Spleen (tissue), 7 donors: ENCODE data around the gene EMC9.
"Not testable (repeated sequence)": the region's sequence is repeated elsewhere in the genome, so short reads cannot be mapped to it uniquely, and the experiment has no call there.

Experiments used
- CTCF ChIP-seq, 11 experiments: fragments of 200-600 bp in 7 of 11; fragments of 450-650 bp in 4 of 11; sonication (generic) in 4 of 11; IDR thresholded peaks in 8 of 11; conservative IDR thresholded peaks in 3 of 11; 1 replicate in 7 of 11; 2 replicates in 4 of 11; pipeline versions ENCODE4 v1.4.0 to v1.8.0; 2016 to 2021; ENCODE audit warnings: antibody characterized with exemption in 11 of 11, inconsistent platforms in 4 of 11, mild to moderate bottlenecking in 1 of 11
- POLR2A ChIP-seq, 3 donors: fragments of 450-650 bp; IDR thresholded peaks; one replicate each; pipeline ENCODE4 v1.5.1; 2017; ENCODE audit warnings: antibody characterized with exemption in 3 of 3, mild to moderate bottlenecking in 1 of 3
- donor health status: DM: no; HTN: no; CAD: no; lungs with moderate emphysema.
- donor health status: DM: no; HTN: no; CAD: no.
- donor health status: DM: no; HTN: no; CAD: no.

GRCh38 chr14:24105609-24106239 is 35.7 kb downstream of the EMC9 start:
- TF ChIP-seq CTCF (IDR thresholded peaks at IDR 0.05 in 8 of 11, conservative IDR thresholded peaks at IDR 0.05 in 3 of 11); POLR2A (IDR thresholded peaks at IDR 0.05): not testable (repeated sequence)
